ENCODE measurements around the gene CES1.

GRCh38 chr16:55820615-55821014 lies 12.3 kb downstream of the CES1 start:
- no peak for TF ChIP-seq CTCF (IDR thresholded peaks at IDR 0.05)
- TF ChIP-seq POLR2A (IDR thresholded peaks at IDR 0.05) = no peak

Measured in right lobe of liver (tissue), 4 donors.